Vagina (tissue), 2 donors: ENCODE measurements around the gene MYL3.

Experiments
- CTCF ChIP-seq, 3 experiments: fragments of 450-650 bp in 2 of 3; fragments of 200-600 bp in 1 of 3; sonication (generic) in 1 of 3; IDR thresholded peaks; one replicate each; pipeline ENCODE4 v1.5.1; 2017 to 2019; ENCODE audit warnings: antibody characterized with exemption in 3 of 3, mild to moderate bottlenecking in 2 of 3, moderate library complexity in 2 of 3
- POLR2A ChIP-seq, 2 donors: fragments of 450-650 bp; IDR thresholded peaks; one replicate each; pipeline ENCODE4 v1.6.1; 2017; ENCODE audit warnings: antibody characterized with exemption in 2 of 2, mild to moderate bottlenecking in 2 of 2, moderate library complexity in 2 of 2
- POLR2AphosphoS5 ChIP-seq, 2 donors: sonication (generic); formaldehyde crosslinking; IDR thresholded peaks; one replicate each; pipeline ENCODE4 v1.9.0; 2017; ENCODE audit warnings: antibody characterized with exemption in 2 of 2, mild to moderate bottlenecking in 2 of 2, low read depth in 1 of 2; ENCODE audit not compliant: insufficient read depth in 1 of 2

- TF ChIP-seq CTCF (IDR thresholded peaks at IDR 0.05) (no peak), POLR2A (IDR thresholded peaks at IDR 0.05) (no peak), POLR2AphosphoS5 (IDR thresholded peaks at IDR 0.05; ENCODE audit: insufficient read depth in 1 of 2, low read depth in 1 of 2) (no peak)
Observed at GRCh38 chr3:46833346-46834300, 29.6 kb downstream of the MYL3 start.
